SK-N-SH (cell line): Measurements from ENCODE around the gene R3HDM4.

ENCODE experiments used
- CTCF ChIP-seq: fragments of 200-600 bp; sonication (generic); IDR thresholded peaks from 2 replicates; pipeline ENCODE4 v1.6.1; 2017; ENCODE audit warnings: antibody characterized with exemption, mild to moderate bottlenecking, moderate library complexity
- ELF1 ChIP-seq: IDR thresholded peaks from 2 replicates; pipeline ENCODE4 v1.4.0; 2012
- EP300 ChIP-seq, 2 experiments: IDR thresholded peaks; 2 replicates each; pipeline versions ENCODE4 v1.4.0 to v1.6.1; 2012; ENCODE audit warnings: borderline replicate concordance in 1 of 2, low read depth in 1 of 2, low read length in 1 of 2
- EZH2phosphoT487 ChIP-seq: fragments of 200-600 bp; sonication (generic); IDR thresholded peaks from 2 replicates; pipeline ENCODE4 v1.6.1; 2017; ENCODE audit warnings: low read depth, mixed run types, mild to moderate bottlenecking, antibody characterized with exemption, moderate library complexity, borderline replicate concordance
- GABPA ChIP-seq: IDR thresholded peaks from 2 replicates; pipeline ENCODE4 v1.4.0; 2012; ENCODE audit warnings: low read depth, mild to moderate bottlenecking
- MAX ChIP-seq: IDR thresholded peaks from 2 replicates; pipeline ENCODE4 v1.4.0; 2012; ENCODE audit warnings: low read depth
- NFIC ChIP-seq: IDR thresholded peaks from 2 replicates; pipeline ENCODE4 v1.4.0; 2012; ENCODE audit warnings: borderline replicate concordance
- POLR2AphosphoS5 ChIP-seq: IDR thresholded peaks from 2 replicates; pipeline ENCODE4 v1.6.1; 2012; ENCODE audit warnings: low read depth, low read length
- RCOR1 ChIP-seq: fragments of 150-350 bp; IDR thresholded peaks from 2 replicates; pipeline ENCODE4 v1.6.1; 2017; ENCODE audit warnings: antibody characterized with exemption, low read length
- SMC3 ChIP-seq: IDR thresholded peaks from 2 replicates; pipeline ENCODE4 v1.6.1; 2012; ENCODE audit warnings: low read depth, low read length, improper control_type of control experiment
- TAF1 ChIP-seq: IDR thresholded peaks from 2 replicates; pipeline ENCODE4 v1.6.1; 2012; ENCODE audit warnings: low read depth, mild to moderate bottlenecking, low read length, moderate library complexity, borderline replicate concordance
- TF ChIP-seq, protein P1 (sequence below): IDR thresholded peaks from 2 replicates; pipeline ENCODE4 v1.6.1; 2012; ENCODE audit warnings: mild to moderate bottlenecking, low read depth, low read length, moderate library complexity

DNA sequence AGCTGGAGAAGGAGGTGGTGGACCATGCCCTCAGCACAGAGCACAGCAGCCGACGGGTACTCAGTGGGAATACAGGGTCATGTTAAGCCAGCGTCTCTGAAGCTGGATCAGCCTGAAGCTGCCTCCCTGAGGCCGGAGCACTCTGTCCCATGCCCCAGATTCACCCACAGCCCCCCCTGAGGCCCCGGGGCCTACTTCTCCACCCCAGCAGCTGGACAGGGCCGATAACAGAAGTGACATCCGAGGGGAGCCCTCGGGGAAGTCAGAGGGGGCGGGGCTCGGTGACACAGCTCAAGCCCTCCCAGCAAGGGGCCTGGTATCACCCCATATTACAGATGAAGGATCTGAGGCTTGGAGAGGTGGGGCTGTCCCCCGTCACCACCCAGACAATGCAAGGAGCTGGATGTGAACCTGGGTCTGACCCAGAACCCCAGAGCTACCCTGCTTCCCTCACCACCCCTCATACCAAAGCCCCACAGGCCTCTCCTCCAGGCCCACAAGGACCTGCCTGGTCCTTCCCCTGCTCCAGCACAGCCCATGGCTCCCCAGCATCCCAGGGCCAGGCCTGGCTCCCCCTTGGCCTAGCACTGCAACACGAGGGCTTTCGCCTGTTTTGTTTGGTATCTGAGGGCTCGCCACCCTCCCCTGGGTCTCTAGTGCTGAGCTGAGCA, 5.7 kb downstream of the R3HDM4 start:
- TF ChIP-seq NFIC: no peak
- no peak for TF ChIP-seq CTCF
- TF ChIP-seq ELF1: no peak
- TF ChIP-seq EP300 (IDR thresholded peaks at IDR 0.05; ENCODE audit: borderline replicate concordance in 1 of 2, low read depth in 1 of 2, low read length in 1 of 2): no peak
- no peak for TF ChIP-seq RCOR1
- TF ChIP-seq EZH2phosphoT487: no peak
- TF ChIP-seq, protein P1, sequence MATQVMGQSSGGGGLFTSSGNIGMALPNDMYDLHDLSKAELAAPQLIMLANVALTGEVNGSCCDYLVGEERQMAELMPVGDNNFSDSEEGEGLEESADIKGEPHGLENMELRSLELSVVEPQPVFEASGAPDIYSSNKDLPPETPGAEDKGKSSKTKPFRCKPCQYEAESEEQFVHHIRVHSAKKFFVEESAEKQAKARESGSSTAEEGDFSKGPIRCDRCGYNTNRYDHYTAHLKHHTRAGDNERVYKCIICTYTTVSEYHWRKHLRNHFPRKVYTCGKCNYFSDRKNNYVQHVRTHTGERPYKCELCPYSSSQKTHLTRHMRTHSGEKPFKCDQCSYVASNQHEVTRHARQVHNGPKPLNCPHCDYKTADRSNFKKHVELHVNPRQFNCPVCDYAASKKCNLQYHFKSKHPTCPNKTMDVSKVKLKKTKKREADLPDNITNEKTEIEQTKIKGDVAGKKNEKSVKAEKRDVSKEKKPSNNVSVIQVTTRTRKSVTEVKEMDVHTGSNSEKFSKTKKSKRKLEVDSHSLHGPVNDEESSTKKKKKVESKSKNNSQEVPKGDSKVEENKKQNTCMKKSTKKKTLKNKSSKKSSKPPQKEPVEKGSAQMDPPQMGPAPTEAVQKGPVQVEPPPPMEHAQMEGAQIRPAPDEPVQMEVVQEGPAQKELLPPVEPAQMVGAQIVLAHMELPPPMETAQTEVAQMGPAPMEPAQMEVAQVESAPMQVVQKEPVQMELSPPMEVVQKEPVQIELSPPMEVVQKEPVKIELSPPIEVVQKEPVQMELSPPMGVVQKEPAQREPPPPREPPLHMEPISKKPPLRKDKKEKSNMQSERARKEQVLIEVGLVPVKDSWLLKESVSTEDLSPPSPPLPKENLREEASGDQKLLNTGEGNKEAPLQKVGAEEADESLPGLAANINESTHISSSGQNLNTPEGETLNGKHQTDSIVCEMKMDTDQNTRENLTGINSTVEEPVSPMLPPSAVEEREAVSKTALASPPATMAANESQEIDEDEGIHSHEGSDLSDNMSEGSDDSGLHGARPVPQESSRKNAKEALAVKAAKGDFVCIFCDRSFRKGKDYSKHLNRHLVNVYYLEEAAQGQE: no peak
- no peak for TF ChIP-seq TAF1
- TF ChIP-seq POLR2AphosphoS5: no peak
- TF ChIP-seq MAX: no peak
- TF ChIP-seq GABPA: no peak
- TF ChIP-seq SMC3: no peak
